ENCODE results near the gene KRTAP10-9. TPM values are rescaled to one million over a fixed set of nuclear protein-coding genes. Genes with fewer than 3 reads are reported as not detected.

The KRTAP10-9 gene
- polyA plus RNA-seq, 3 donors = not detected

DNA sequence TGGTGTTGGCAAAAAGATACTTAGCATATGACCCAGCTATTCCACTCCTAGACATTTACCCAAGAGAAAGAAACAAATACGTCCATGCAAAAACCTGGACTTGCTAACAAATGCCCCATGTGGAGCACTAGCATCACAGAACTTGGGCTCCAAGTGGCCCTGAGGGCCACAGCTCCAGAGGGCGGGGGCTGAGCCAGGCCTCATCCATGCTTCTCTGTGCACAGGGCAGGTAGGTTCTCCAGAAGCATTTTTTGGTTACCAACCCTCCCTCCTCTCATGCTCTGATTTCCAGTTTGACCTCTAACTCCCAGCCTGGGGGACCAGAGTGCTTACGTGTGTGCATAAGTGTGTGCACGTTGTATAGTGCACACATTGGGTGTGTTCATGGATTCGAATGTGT lies 37.8 kb downstream of the KRTAP10-9 start:
- Mint-ChIP-seq H3K4me3 (no peak overlapping the region), H3K4me1 (no peaks in the 10 kb centered on the region), H3K9me3 (peaks cover 8 to 29% (median 26%) of the 10 kb centered on the region in 7 donors), H3K36me3 (no peaks in the 10 kb centered on the region), H3K27me3 (ENCODE audit: low read depth in 3 of 3) (peaks cover 4 to 20% (median 5%) of the 10 kb centered on the region in 3 donors), H3K27ac (no peak overlapping the region)
- Histone ChIP-seq H3K79me2 (ENCODE audit: insufficient read depth, low read length) (no peaks in the 10 kb centered on the region), H3K36me3 (replicated peaks in 1 of 2; ENCODE audit: control insufficient read depth in 1 of 2, insufficient read depth in 2 of 2, low read length in 2 of 2) (no peaks in the 10 kb centered on the region), H2AFZ (ENCODE audit: insufficient read depth, low read depth, low read length, poor library complexity, severe bottlenecking) (no peak overlapping the region), H3K9me3 (replicated peaks in 1 of 2; ENCODE audit: control insufficient read depth in 1 of 2, insufficient read depth in 1 of 2, low read length in 2 of 2) (peaks cover 0 to 18% of the 10 kb centered on the region in 2 donors), H3K27ac (ENCODE audit: low read depth in 1 of 2, low read length in 2 of 2) (no peak overlapping the region), H3K4me3 (replicated peaks in 1 of 3; ENCODE audit: low read depth in 2 of 3, low read length in 3 of 3) (no peak overlapping the region), H3K27me3 (ENCODE audit: control insufficient read depth in 2 of 2, insufficient read depth in 2 of 2, low read length in 2 of 2) (no peaks in the 10 kb centered on the region), H3K4me2 (replicated peaks; ENCODE audit: extremely low read depth, low read length, poor library complexity, severe bottlenecking) (no peak overlapping the region), H4K20me1 (ENCODE audit: insufficient read depth, low read length) (no peaks in the 10 kb centered on the region), H3K4me1 (ENCODE audit: control insufficient read depth in 1 of 2, insufficient read depth in 2 of 2, low read length in 2 of 2) (no peaks in the 10 kb centered on the region), H3K9ac (ENCODE audit: insufficient read depth, low read length, poor library complexity, severe bottlenecking) (no peak overlapping the region)
- TF ChIP-seq, protein P1, sequence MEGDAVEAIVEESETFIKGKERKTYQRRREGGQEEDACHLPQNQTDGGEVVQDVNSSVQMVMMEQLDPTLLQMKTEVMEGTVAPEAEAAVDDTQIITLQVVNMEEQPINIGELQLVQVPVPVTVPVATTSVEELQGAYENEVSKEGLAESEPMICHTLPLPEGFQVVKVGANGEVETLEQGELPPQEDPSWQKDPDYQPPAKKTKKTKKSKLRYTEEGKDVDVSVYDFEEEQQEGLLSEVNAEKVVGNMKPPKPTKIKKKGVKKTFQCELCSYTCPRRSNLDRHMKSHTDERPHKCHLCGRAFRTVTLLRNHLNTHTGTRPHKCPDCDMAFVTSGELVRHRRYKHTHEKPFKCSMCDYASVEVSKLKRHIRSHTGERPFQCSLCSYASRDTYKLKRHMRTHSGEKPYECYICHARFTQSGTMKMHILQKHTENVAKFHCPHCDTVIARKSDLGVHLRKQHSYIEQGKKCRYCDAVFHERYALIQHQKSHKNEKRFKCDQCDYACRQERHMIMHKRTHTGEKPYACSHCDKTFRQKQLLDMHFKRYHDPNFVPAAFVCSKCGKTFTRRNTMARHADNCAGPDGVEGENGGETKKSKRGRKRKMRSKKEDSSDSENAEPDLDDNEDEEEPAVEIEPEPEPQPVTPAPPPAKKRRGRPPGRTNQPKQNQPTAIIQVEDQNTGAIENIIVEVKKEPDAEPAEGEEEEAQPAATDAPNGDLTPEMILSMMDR (IDR thresholded peaks at IDR 0.05) = no peak
- DNase-seq = no peak
- intact Hi-C loops (cut with micrococcal nuclease) = no loop called here
- 96% methylated on average over 3 of the region's 5 CpGs for WGBS (ENCODE audit: insufficient coverage)

DNA sequence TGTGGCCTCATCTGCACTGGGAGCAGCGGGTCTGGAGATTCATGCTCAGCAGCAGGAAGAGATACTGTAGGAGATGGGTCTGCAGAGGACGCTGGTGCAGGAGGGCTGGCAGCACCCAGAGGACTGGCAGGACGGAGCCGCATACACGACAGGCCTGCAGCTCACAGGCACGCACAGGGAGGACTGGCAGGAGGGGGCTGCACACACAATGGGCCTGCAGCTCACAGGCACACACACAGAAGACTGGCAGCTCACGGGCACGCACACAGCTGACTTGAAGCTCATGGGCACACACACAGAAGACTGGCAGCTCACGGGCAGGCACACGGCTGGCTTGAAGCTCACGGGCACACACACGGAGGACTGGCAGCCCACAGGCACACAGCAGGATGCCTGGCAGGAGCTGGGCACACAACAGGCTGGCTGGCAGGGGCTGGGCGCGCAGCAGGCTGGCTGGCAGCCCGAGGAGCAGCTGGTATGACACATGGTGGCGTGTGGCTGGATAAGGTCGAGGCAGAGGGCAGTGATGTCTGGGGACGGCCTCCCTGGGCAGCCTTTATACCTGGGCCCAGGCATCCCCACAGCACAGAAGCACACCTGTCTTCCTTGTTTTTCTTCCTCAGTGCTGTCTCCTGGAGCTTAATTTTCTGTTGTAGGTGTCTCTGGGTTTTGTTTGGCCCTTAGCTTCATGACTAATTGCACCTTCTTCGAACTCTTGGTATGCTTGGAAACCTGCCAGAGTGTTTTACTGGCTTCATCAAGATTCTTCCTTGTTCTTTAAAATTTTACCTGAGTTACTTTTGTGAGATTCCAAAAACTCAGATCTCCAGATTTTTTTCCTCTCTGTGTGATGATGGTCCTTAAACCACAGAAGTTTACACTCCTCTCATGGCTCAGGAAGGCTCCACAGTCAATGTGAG lies 39.8 kb downstream of the KRTAP10-9 start, which contains the start of gene KRTAP12-2:
Gene KRTAP12-2 (minus strand): TSS at position 527 of the 920 bp plus-strand sequence. CDS start 41 bp downstream, at position 486.
- Histone ChIP-seq H3K27me3 (ENCODE audit: control insufficient read depth in 2 of 2, insufficient read depth in 2 of 2, low read length in 2 of 2) (no peaks in the 10 kb centered on the region), H3K4me1 (ENCODE audit: control insufficient read depth in 1 of 2, insufficient read depth in 2 of 2, low read length in 2 of 2) (no peaks in the 10 kb centered on the region), H4K20me1 (ENCODE audit: insufficient read depth, low read length) (no peaks in the 10 kb centered on the region), H3K9me3 (replicated peaks in 1 of 2; ENCODE audit: control insufficient read depth in 1 of 2, insufficient read depth in 1 of 2, low read length in 2 of 2) (peaks cover 13 to 31% of the 10 kb centered on the region in 2 donors), H3K4me3 (replicated peaks in 1 of 3; ENCODE audit: low read depth in 2 of 3, low read length in 3 of 3) (no peak within 1 kb of the TSS), H3K4me2 (replicated peaks; ENCODE audit: extremely low read depth, low read length, poor library complexity, severe bottlenecking) (no peak within 1 kb of the TSS), H3K79me2 (ENCODE audit: insufficient read depth, low read length) (no peaks in the 10 kb centered on the region), H2AFZ (ENCODE audit: insufficient read depth, low read depth, low read length, poor library complexity, severe bottlenecking) (no peak within 1 kb of the TSS), H3K27ac (ENCODE audit: low read depth in 1 of 2, low read length in 2 of 2) (no peak within 1 kb of the TSS), H3K9ac (ENCODE audit: insufficient read depth, low read length, poor library complexity, severe bottlenecking) (no peak within 1 kb of the TSS), H3K36me3 (replicated peaks in 1 of 2; ENCODE audit: control insufficient read depth in 1 of 2, insufficient read depth in 2 of 2, low read length in 2 of 2) (no peaks in the 10 kb centered on the region)
- Mint-ChIP-seq H3K27me3 (ENCODE audit: low read depth in 3 of 3) (peaks cover 3 to 19% (median 8%) of the 10 kb centered on the region in 3 donors), H3K4me3 (no peak within 1 kb of the TSS), H3K9me3 (peaks cover 18 to 40% (median 27%) of the 10 kb centered on the region in 7 donors), H3K4me1 (no peaks in the 10 kb centered on the region), H3K36me3 (no peaks in the 10 kb centered on the region), H3K27ac (no peak within 1 kb of the TSS)
- intact Hi-C loops (cut with micrococcal nuclease) = no loop called here
- TF ChIP-seq, protein P1 (IDR thresholded peaks at IDR 0.05) = no peak
- no peak for DNase-seq
- WGBS (ENCODE audit: insufficient coverage) = 82% methylated on average over 13 of the region's 19 CpGs

Measured in CD14-positive monocyte (primary cell).